ES-I3 (cell line): ENCODE data around the gene IRF2.

Experiments used
- H3K36me3 ChIP-seq: 2 replicates; pipeline ENCODE4 v1.6.1; 2013; ENCODE audit warnings: mild to moderate bottlenecking, low read length, control low read depth, moderate library complexity; ENCODE audit not compliant: insufficient read depth
- H3K4me1 ChIP-seq: 2 replicates; pipeline ENCODE4 v1.6.1; 2013; ENCODE audit warnings: mild to moderate bottlenecking, control low read depth, low read length; ENCODE audit not compliant: insufficient read depth
- H3K9ac ChIP-seq: 2 replicates; pipeline ENCODE4 v1.6.1; 2013; ENCODE audit warnings: low read depth, mild to moderate bottlenecking, low read length, moderate library complexity
- H3K9me3 ChIP-seq: 2 replicates; pipeline ENCODE4 v1.6.1; 2013; ENCODE audit warnings: mild to moderate bottlenecking, low read length, moderate library complexity; ENCODE audit not compliant: control insufficient read depth, insufficient read depth

The IRF2 gene

GRCh38 chr4:184368290-184368689, 106.1 kb downstream of the IRF2 start:
- no peaks in the 10 kb centered on the region for H3K9me3 ChIP-seq
- no peaks in the 10 kb centered on the region; the same call in 1 of the 2 replicates for H3K36me3 ChIP-seq
- H3K4me1 ChIP-seq: peaks cover 4% of the 10 kb centered on the region; the same call in 1 of the 2 replicates
- H3K9ac ChIP-seq: no peak overlapping the region

- Histone ChIP-seq H3K9me3 (no peaks in the 10 kb centered on the region), H3K36me3 (no peaks in the 10 kb centered on the region; the same call in 1 of the 2 replicates), H3K4me1 (peaks cover 11% of the 10 kb centered on the region), H3K9ac (no peak overlapping the region)
Measured at GRCh38 chr4:184364100-184364921, 110.0 kb downstream of the IRF2 start.

- Histone ChIP-seq H3K9ac (no peak overlapping the region), H3K36me3 (no peaks in the 10 kb centered on the region; the same call in 1 of the 2 replicates), H3K9me3 (no peaks in the 10 kb centered on the region), H3K4me1 (peaks cover 16% of the 10 kb centered on the region)
Measured at GRCh38 chr4:184363258-184363657, 111.1 kb downstream of the IRF2 start.

GRCh38 chr4:184362396-184362795, 112.0 kb downstream of the IRF2 start:
- no peak overlapping the region for H3K9ac ChIP-seq
- H3K9me3 ChIP-seq: no peaks in the 10 kb centered on the region
- peaks cover 16% of the 10 kb centered on the region for H3K4me1 ChIP-seq
- no peaks in the 10 kb centered on the region; the same call in 1 of the 2 replicates for H3K36me3 ChIP-seq

GRCh38 chr4:184361443-184361842, 112.9 kb downstream of the IRF2 start:
- no peak overlapping the region for H3K9ac ChIP-seq
- peaks cover 16% of the 10 kb centered on the region for H3K4me1 ChIP-seq
- no peaks in the 10 kb centered on the region for H3K9me3 ChIP-seq
- no peaks in the 10 kb centered on the region; the same call in 1 of the 2 replicates for H3K36me3 ChIP-seq

GRCh38 chr4:184359888-184360287, 114.5 kb downstream of the IRF2 start:
- Histone ChIP-seq H3K36me3 (no peaks in the 10 kb centered on the region; the same call in 1 of the 2 replicates), H3K9me3 (no peaks in the 10 kb centered on the region), H3K9ac (no peak overlapping the region), H3K4me1 (peaks cover 21% of the 10 kb centered on the region)

- Histone ChIP-seq H3K36me3 (no peaks in the 10 kb centered on the region; the same call in 1 of the 2 replicates), H3K9ac (no peak overlapping the region), H3K4me1 (peaks cover 21% of the 10 kb centered on the region), H3K9me3 (no peaks in the 10 kb centered on the region)
Measured at GRCh38 chr4:184358521-184359232, 115.7 kb downstream of the IRF2 start.

GRCh38 chr4:184357772-184358171, 116.6 kb downstream of the IRF2 start:
- Histone ChIP-seq H3K9me3 (no peaks in the 10 kb centered on the region), H3K9ac (no peak overlapping the region), H3K36me3 (no peaks in the 10 kb centered on the region; the same call in 1 of the 2 replicates), H3K4me1 (peaks cover 21% of the 10 kb centered on the region)

- Histone ChIP-seq H3K36me3 (no peaks in the 10 kb centered on the region; the same call in 1 of the 2 replicates), H3K9ac (no peak overlapping the region), H3K9me3 (no peaks in the 10 kb centered on the region), H3K4me1 (peaks cover 21% of the 10 kb centered on the region)
Measured at GRCh38 chr4:184357165-184357564, 117.2 kb downstream of the IRF2 start.

- H3K9ac ChIP-seq: no peak overlapping the region
- H3K36me3 ChIP-seq: no peaks in the 10 kb centered on the region; the same call in 1 of the 2 replicates
- no peaks in the 10 kb centered on the region for H3K9me3 ChIP-seq
- H3K4me1 ChIP-seq: peaks cover 21% of the 10 kb centered on the region
Measured at GRCh38 chr4:184356366-184356765, 118.0 kb downstream of the IRF2 start.

GRCh38 chr4:184355857-184356256, 118.5 kb downstream of the IRF2 start:
- Histone ChIP-seq H3K9me3 (no peaks in the 10 kb centered on the region), H3K9ac (no peak overlapping the region), H3K4me1 (peaks cover 21% of the 10 kb centered on the region), H3K36me3 (no peaks in the 10 kb centered on the region; the same call in 1 of the 2 replicates)

- no peaks in the 10 kb centered on the region; the same call in 1 of the 2 replicates for H3K36me3 ChIP-seq
- no peaks in the 10 kb centered on the region for H3K9me3 ChIP-seq
- H3K9ac ChIP-seq: no peak overlapping the region
- peaks cover 17% of the 10 kb centered on the region for H3K4me1 ChIP-seq
Measured at GRCh38 chr4:184355111-184355604, 119.2 kb downstream of the IRF2 start.

- Histone ChIP-seq H3K36me3 (no peaks in the 10 kb centered on the region; the same call in 1 of the 2 replicates), H3K9ac (no peak overlapping the region), H3K4me1 (peaks cover 17% of the 10 kb centered on the region), H3K9me3 (no peaks in the 10 kb centered on the region)
Measured at GRCh38 chr4:184352891-184353290, 121.5 kb downstream of the IRF2 start.

GRCh38 chr4:184351560-184352451, 122.5 kb downstream of the IRF2 start:
- no peaks in the 10 kb centered on the region for H3K9me3 ChIP-seq
- peaks cover 26% of the 10 kb centered on the region for H3K4me1 ChIP-seq
- no peaks in the 10 kb centered on the region for H3K36me3 ChIP-seq
- H3K9ac ChIP-seq: no peak overlapping the region
